ENCODE measurements around the gene ALMS1.
"Not testable (repeated sequence)": the region's sequence is repeated elsewhere in the genome, so short reads cannot be mapped to it uniquely, and the experiment has no call there.

The ALMS1 gene, protein sequence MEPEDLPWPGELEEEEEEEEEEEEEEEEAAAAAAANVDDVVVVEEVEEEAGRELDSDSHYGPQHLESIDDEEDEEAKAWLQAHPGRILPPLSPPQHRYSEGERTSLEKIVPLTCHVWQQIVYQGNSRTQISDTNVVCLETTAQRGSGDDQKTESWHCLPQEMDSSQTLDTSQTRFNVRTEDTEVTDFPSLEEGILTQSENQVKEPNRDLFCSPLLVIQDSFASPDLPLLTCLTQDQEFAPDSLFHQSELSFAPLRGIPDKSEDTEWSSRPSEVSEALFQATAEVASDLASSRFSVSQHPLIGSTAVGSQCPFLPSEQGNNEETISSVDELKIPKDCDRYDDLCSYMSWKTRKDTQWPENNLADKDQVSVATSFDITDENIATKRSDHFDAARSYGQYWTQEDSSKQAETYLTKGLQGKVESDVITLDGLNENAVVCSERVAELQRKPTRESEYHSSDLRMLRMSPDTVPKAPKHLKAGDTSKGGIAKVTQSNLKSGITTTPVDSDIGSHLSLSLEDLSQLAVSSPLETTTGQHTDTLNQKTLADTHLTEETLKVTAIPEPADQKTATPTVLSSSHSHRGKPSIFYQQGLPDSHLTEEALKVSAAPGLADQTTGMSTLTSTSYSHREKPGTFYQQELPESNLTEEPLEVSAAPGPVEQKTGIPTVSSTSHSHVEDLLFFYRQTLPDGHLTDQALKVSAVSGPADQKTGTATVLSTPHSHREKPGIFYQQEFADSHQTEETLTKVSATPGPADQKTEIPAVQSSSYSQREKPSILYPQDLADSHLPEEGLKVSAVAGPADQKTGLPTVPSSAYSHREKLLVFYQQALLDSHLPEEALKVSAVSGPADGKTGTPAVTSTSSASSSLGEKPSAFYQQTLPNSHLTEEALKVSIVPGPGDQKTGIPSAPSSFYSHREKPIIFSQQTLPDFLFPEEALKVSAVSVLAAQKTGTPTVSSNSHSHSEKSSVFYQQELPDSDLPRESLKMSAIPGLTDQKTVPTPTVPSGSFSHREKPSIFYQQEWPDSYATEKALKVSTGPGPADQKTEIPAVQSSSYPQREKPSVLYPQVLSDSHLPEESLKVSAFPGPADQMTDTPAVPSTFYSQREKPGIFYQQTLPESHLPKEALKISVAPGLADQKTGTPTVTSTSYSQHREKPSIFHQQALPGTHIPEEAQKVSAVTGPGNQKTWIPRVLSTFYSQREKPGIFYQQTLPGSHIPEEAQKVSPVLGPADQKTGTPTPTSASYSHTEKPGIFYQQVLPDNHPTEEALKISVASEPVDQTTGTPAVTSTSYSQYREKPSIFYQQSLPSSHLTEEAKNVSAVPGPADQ (N-terminal part only)

DNA sequence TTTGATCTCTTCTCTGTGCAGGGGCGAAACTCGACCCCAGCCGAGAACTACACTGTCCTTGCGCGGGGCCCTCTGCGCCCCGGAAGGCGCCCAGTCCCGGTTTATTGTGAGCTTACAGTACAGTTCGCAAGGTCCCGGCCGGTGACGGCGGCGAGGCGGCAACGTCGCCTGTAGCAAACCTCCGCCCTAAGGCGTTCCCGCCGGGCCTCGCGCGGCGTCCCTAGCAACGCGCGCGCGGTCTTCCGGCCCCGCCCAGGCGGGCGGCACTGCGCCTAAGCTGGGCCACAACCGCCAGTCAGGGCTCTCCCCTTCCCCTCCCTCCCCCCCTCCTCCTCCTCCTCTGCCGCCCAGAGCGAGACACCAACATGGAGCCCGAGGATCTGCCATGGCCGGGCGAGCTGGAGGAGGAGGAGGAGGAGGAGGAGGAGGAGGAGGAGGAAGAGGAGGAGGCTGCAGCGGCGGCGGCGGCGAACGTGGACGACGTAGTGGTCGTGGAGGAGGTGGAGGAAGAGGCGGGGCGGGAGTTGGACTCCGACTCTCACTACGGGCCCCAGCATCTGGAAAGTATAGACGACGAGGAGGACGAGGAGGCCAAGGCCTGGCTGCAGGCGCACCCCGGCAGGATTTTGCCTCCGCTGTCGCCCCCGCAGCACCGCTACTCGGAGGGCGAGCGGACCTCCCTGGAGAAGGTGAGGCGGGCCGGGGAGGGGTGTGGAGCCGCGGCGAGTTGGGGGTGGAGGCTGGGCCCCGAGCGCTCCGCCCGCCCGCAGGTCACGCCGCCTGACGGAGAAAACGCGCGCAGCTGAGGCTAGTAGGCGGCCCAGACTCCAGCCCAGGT is at the start of gene ALMS1:
ALMS1 (plus strand) TSS at position 333 of the 838 bp plus-strand sequence; CDS start at position 366, 33 bp downstream.
- DNase-seq (ENCODE audit: low read depth, low spot score), result peak; percentile 97

DNA sequence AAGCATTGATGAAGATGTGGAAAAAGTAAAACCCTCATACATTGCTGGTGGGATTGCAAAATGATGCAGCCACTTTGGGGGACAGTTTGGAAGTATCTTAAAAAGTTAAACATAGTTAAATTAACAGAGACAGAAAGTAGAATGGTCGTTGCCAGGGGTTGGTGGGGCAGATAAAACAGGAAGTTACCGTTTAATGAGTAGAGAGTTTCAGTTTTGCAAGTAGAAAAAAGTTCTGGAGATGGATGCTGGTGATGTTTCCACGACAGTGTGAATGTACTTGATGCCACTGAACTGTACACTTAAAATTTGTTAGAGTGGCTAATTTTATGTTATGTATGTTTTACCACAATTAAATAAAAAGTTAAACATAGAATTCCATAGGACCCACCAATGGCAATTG is 47.8 kb upstream of the ALMS1 start:
- no peak for DNase-seq (ENCODE audit: low read depth, low spot score)

- no peak for DNase-seq (ENCODE audit: low read depth, low spot score)
These were observed 46.4 kb upstream of the ALMS1 start for GRCh38 chr2:73339201-73339600.

- no peak for DNase-seq (ENCODE audit: low read depth, low spot score)
These were observed 44.6 kb upstream of the ALMS1 start for GRCh38 chr2:73341039-73341438.

DNA sequence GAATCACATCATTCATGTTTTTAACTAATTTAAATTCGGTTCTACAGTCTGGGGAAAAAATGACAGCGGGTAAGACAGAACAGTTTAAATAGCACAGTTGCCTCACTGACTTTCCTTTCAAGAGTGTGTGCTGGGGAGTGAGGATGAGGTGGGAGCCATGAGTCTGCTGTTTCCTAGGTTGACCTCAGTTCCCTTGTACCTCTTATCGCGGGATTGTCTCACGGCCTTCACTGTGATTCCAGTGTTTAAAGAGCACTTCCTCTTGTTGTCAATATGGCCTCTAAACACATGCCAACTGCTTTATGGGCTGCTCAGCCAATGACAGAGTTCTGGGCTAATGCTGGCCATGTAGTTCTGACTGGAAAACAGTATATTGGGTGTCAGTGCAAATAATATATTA is 41.6 kb upstream of the ALMS1 start:
- DNase-seq (ENCODE audit: low read depth, low spot score), result no peak

DNA sequence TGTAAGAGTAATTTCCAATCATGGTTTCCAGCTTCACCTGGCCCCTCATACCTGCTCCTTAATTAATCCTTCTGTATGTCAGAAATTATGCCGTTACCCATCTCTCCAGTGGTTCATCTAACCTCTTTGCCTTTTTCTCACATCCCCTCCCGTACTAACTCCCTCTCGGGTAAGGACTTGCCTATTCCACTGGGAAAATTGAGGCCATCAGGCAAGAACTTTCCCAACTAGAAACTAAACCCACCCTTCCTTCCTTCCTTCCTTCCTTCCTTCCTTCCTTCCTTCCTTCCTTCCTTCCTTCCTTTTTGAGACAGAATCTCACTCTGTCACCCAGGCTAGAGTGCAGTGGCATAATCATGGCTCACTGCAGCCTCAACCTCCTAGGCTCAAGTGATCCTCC is 40.9 kb upstream of the ALMS1 start:
- not testable (repeated sequence) for DNase-seq (ENCODE audit: low read depth, low spot score)

GRCh38 chr2:73350035-73350691 is 35.5 kb upstream of the ALMS1 start:
- DNase-seq (ENCODE audit: low read depth, low spot score), result no peak

GRCh38 chr2:73356097-73356496 is 29.5 kb upstream of the ALMS1 start:
- DNase-seq (ENCODE audit: low read depth, low spot score), result no peak

GRCh38 chr2:73359915-73360697 is 25.5 kb upstream of the ALMS1 start:
- peak; percentile 6 for DNase-seq (ENCODE audit: low read depth, low spot score)

- no peak for DNase-seq (ENCODE audit: low read depth, low spot score)
These were observed 19.6 kb upstream of the ALMS1 start for GRCh38 chr2:73366060-73366459.

DNA sequence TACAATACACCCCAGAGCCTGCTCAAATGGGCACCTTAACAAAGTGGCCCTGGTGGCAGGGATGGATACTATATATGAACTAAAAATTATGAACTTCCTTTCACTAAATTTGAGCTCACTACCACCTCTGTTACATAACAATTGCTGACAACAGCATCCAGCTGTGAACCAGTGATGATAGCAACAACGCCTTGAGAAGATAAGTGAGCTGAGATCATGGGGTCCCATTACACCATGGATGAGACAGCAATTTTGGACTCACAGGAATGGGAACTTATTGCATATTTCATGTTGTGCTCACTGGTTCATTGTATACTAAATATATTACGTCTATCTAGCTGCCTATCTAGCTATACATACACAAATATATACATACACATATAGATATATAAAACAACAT is 16.9 kb upstream of the ALMS1 start:
- DNase-seq (ENCODE audit: low read depth, low spot score), result no peak

- no peak for DNase-seq (ENCODE audit: low read depth, low spot score)
These were observed 15.3 kb upstream of the ALMS1 start for GRCh38 chr2:73370348-73370747.

- no peak for DNase-seq (ENCODE audit: low read depth, low spot score)
These were observed 12.3 kb upstream of the ALMS1 start for GRCh38 chr2:73373344-73373743.

GRCh38 chr2:73374269-73374668 is 11.4 kb upstream of the ALMS1 start:
- DNase-seq (ENCODE audit: low read depth, low spot score), result no peak

DNA sequence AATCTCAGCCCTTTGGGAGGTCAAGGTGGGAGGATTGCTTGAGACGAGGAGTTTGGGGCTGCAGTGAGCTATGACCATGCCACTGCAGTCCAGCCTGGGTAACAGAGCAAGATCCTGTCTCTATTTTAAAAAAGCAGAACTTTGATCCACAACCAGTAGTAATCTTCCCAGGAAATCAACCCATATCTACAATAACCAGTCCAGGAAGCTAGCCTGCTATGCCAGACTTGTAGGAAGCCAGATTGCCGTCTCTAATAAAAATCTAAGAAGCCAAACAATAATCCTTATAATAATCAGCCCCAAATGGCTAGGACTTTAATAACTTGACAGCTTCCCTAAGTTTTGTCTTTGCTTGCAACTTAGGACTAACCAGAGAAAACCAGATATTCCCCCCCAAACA is 9.0 kb upstream of the ALMS1 start:
- no peak for DNase-seq (ENCODE audit: low read depth, low spot score)

- DNase-seq (ENCODE audit: low read depth, low spot score), result no peak
These were observed 2.6 kb upstream of the ALMS1 start for GRCh38 chr2:73383036-73383435.

- DNase-seq (ENCODE audit: low read depth, low spot score), result no peak
These were observed 523 bp upstream of the ALMS1 start for GRCh38 chr2:73385123-73385503.

DNA sequence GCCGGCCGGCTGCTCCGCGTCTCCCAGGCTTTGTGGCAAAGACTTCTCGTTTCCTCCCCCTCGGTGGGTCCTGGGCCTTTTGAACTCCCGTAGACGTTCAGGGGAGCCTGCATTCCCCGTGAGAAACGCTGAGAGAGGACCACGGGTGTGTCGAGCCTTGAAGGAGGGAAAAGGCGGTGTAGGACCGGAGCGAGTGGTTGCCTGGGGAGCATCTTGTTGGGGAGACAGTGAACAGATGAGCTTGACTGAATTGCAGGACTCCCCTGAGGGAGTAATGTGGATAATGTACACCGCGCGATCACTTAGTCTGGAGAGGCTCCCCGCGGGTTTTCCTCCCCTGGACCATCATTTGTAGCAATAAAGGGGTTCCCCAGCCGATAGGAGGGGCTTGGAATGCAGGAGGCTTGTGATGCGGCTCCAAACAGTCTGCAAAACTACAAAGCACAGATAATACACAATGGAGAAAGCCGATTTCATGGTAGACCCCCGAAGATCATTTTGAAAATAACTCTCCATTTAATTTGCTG is 769 bp downstream of the ALMS1 start:
- no peak for DNase-seq (ENCODE audit: low read depth, low spot score)

GRCh38 chr2:73386894-73387636 is 1.4 kb downstream of the ALMS1 start:
- DNase-seq (ENCODE audit: low read depth, low spot score), result no peak
